Skeletal muscle satellite cell (primary cell): ENCODE data around the gene TTC28.
"Not testable (repeated sequence)": the region's sequence is repeated elsewhere in the genome, so short reads cannot be mapped to it uniquely, and the experiment has no call there.

Source experiments
- H3K27me3 ChIP-seq: 2 replicates; pipeline ENCODE4 v1.7.0; 2013; ENCODE audit warnings: low read length; ENCODE audit not compliant: control insufficient read depth, insufficient read depth
- H3K36me3 ChIP-seq: 2 replicates; pipeline ENCODE4 v1.7.0; 2013; ENCODE audit warnings: mild to moderate bottlenecking, control low read depth, low read length; ENCODE audit not compliant: insufficient read depth
- H3K4me1 ChIP-seq: 2 replicates; pipeline ENCODE4 v1.7.0; 2013; ENCODE audit warnings: low read length; ENCODE audit not compliant: control insufficient read depth, insufficient read depth
- H3K4me2 ChIP-seq: 2 replicates; pipeline ENCODE4 v1.7.0; 2013; ENCODE audit warnings: mild to moderate bottlenecking, low read length
- H3K4me3 ChIP-seq: 2 replicates; pipeline ENCODE4 v1.7.0; 2013; ENCODE audit warnings: low read length
- H3K9ac ChIP-seq: 2 replicates; pipeline ENCODE4 v1.7.0; 2013; ENCODE audit warnings: mild to moderate bottlenecking, low read depth, low read length, moderate library complexity
- H3K9me3 ChIP-seq: replicated peaks from 2 replicates; pipeline ENCODE4 v1.7.0; 2013; ENCODE audit warnings: mild to moderate bottlenecking, control low read depth, low read length

Gene TTC28

DNA sequence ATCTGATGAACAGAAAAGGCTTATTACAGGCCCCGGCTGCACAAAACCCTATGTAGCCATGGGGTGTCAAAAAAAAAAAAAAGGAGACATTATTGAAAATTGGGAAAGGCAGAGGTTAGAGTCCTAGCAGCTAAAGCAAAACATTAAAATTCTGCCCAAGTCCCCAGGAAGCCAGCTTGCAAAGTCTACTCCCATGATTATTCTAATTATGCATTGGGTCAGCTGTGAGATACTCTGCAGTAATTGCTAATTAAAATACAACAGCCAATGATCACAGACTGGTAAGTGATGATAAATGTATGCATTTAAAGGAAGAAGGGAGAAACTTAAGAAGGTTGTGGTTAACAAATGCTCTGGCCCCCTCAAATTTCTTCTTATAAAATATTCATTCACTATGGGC is 473.7 kb downstream of the TTC28 start:
- Histone ChIP-seq H3K4me3 (no peak overlapping the region), H3K9ac (no peak overlapping the region), H3K9me3 (no peaks in the 10 kb centered on the region), H3K4me2 (no peak overlapping the region), H3K36me3 (no peaks in the 10 kb centered on the region), H3K4me1 (peaks cover 20% of the 10 kb centered on the region), H3K27me3 (no peaks in the 10 kb centered on the region)

- peaks cover 20% of the 10 kb centered on the region for H3K4me1 ChIP-seq
- no peak overlapping the region for H3K4me3 ChIP-seq
- no peaks in the 10 kb centered on the region for H3K36me3 ChIP-seq
- no peaks in the 10 kb centered on the region for H3K9me3 ChIP-seq
- no peaks in the 10 kb centered on the region for H3K27me3 ChIP-seq
- no peak overlapping the region for H3K4me2 ChIP-seq
- H3K9ac ChIP-seq: no peak overlapping the region
Observed at GRCh38 chr22:28204382-28204781, 475.3 kb downstream of the TTC28 start.

DNA sequence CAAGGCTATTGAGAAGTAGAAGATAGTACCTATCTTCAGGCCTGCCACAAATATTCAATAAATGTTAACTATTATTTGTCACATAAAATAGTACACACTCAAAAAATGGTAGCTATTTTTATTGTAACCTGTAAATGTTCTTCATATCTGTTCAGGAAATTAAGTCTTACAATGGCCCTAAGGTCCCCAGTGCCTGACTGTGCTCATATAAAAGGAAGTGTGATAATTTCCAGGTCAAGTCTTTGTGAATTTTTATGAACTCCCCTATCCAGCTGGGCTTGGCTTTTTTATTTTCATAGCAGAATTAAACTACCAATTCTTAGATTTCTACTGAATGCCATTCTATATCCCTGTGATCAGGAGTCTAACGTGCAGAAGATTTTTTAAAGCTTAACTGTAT is 476.4 kb downstream of the TTC28 start:
- no peak overlapping the region for H3K4me3 ChIP-seq
- H3K36me3 ChIP-seq: no peaks in the 10 kb centered on the region
- H3K27me3 ChIP-seq: no peaks in the 10 kb centered on the region
- H3K9me3 ChIP-seq: no peaks in the 10 kb centered on the region
- H3K4me2 ChIP-seq: no peak overlapping the region
- H3K9ac ChIP-seq: no peak overlapping the region
- H3K4me1 ChIP-seq: peaks cover 18% of the 10 kb centered on the region

DNA sequence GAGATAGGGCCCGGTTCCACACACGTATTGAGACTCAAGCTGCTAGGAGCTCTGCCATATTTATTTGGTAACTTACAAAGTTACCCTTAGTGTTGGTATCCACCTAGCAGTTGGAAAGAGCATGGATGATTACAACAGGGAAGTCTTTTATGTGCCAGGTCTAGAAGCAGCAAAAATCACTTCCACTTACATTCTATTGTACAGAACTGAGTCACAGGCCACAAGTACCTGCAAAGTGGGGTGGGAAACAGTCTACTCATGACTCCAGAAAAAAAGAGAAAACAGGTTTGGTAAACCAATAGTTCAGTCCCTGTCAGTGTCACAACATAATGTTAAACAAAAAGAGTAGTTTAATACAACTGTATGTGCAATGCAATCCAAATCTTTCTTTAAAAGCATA is 480.9 kb downstream of the TTC28 start:
- Histone ChIP-seq H3K4me2 (no peak overlapping the region), H3K9ac (no peak overlapping the region), H3K36me3 (no peaks in the 10 kb centered on the region), H3K4me3 (no peak overlapping the region), H3K9me3 (no peaks in the 10 kb centered on the region), H3K4me1 (no peaks in the 10 kb centered on the region), H3K27me3 (no peaks in the 10 kb centered on the region)

DNA sequence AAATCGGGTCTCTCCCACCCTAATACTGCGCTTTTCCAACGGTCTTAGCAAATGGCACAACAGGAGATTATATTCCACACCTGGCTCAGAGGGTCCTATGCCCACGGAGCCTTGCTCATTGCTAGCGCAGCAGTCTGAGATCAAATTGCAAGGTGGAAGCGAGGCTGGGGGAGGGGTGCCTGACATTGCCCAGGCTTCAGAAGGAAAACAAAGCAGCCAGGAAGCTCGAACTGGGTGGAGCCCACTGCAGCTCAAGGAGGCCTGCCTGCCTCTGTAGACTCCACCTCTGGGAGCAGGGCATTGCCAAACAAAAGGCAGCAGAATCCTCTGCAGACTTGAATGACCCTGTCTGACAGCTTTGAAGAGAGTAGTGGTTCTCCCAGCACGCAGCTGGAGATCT is 488.1 kb downstream of the TTC28 start:
- H3K27me3 ChIP-seq, H3K4me2 ChIP-seq, H3K9ac ChIP-seq, H3K36me3 ChIP-seq, H3K4me3 ChIP-seq, H3K4me1 ChIP-seq, H3K9me3 ChIP-seq: not testable (repeated sequence)

DNA sequence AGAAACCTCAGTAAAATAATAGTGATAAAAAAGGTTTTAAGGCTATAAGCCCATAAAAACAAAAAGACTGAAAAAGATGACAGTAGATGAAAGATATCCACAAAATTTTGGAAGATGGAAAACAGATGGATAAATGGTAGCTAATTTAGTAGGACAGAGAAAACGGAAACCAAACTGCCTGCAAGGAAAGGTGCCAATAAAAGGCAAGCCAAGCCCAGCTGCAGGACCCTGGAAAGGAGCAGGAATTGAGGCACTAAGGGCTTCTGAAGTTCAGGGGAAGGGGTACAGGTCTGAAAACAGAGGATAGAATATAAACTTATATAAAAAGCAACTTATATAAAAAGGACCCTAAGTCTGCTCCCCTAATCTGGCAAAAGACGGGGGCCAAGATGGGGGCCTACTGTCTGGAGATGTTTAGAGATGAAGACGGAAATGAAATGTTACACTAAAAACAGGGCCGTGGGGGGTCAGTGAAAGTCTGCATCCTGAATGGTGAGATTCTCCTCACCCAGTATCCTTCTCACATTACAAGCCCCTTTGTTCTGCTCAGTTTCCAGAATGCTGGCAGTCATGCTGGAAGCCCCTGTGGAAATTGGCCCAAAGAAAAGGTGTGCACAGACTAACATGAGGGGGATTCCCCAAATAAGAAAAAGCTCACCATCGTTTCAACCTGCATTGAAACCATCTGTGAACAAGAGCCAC is 491.3 kb downstream of the TTC28 start:
- Histone ChIP-seq H3K9me3 (no peaks in the 10 kb centered on the region), H3K4me2 (no peak overlapping the region), H3K36me3 (no peaks in the 10 kb centered on the region), H3K27me3 (no peaks in the 10 kb centered on the region), H3K9ac (no peak overlapping the region), H3K4me3 (no peak overlapping the region), H3K4me1 (no peaks in the 10 kb centered on the region)

DNA sequence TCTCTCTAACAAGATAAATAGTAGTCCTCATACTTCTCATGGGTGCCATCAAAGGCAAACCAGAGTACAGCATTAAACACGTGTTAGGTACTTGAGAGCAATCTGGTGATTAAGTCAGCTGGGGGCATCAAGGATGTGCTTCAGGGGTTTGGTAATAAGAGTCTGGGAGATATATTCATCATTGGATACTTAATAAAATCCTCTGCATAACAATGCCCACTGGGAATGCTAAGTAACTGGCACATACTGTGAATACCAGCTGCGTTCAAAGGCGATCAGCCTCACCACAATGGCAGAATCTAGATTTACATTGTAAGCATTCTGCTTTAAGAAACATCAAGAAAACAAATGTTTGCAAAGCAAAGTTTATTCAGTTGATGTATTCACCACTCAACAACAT is 492.0 kb downstream of the TTC28 start:
- H3K4me2 ChIP-seq: no peak overlapping the region
- H3K27me3 ChIP-seq: no peaks in the 10 kb centered on the region
- no peaks in the 10 kb centered on the region for H3K36me3 ChIP-seq
- H3K4me3 ChIP-seq: no peak overlapping the region
- H3K9me3 ChIP-seq: no peaks in the 10 kb centered on the region
- H3K9ac ChIP-seq: no peak overlapping the region
- H3K4me1 ChIP-seq: no peaks in the 10 kb centered on the region

DNA sequence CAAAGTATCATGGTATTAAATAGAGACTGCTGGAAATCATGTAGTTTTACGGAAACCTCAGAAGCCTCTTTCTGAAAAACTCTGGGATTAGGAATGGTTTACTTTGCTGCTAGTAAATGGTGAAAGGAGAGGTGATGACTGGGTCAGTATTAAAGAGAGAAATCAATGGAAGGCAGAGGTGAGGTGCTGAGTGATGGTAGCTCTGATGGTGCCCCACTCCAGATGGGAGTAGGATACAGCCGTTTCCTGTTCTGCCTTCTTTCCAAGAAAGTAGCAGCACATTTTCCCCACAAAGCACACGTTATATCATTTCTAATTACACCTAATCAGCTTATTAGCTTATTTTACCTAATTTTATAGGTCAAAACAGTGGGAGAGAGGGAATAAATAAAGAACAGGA is 493.0 kb downstream of the TTC28 start:
- Histone ChIP-seq H3K4me2 (no peak overlapping the region), H3K9me3 (no peaks in the 10 kb centered on the region), H3K4me3 (no peak overlapping the region), H3K4me1 (peaks cover under 1% of the 10 kb centered on the region), H3K36me3 (no peaks in the 10 kb centered on the region), H3K9ac (no peak overlapping the region), H3K27me3 (no peaks in the 10 kb centered on the region)

- no peak overlapping the region for H3K4me2 ChIP-seq
- no peaks in the 10 kb centered on the region for H3K27me3 ChIP-seq
- H3K9me3 ChIP-seq: no peaks in the 10 kb centered on the region
- H3K36me3 ChIP-seq: no peaks in the 10 kb centered on the region
- no peak overlapping the region for H3K4me3 ChIP-seq
- peaks cover 4% of the 10 kb centered on the region for H3K4me1 ChIP-seq
- no peak overlapping the region for H3K9ac ChIP-seq
Observed at GRCh38 chr22:28185130-28185529, 494.5 kb downstream of the TTC28 start.

DNA sequence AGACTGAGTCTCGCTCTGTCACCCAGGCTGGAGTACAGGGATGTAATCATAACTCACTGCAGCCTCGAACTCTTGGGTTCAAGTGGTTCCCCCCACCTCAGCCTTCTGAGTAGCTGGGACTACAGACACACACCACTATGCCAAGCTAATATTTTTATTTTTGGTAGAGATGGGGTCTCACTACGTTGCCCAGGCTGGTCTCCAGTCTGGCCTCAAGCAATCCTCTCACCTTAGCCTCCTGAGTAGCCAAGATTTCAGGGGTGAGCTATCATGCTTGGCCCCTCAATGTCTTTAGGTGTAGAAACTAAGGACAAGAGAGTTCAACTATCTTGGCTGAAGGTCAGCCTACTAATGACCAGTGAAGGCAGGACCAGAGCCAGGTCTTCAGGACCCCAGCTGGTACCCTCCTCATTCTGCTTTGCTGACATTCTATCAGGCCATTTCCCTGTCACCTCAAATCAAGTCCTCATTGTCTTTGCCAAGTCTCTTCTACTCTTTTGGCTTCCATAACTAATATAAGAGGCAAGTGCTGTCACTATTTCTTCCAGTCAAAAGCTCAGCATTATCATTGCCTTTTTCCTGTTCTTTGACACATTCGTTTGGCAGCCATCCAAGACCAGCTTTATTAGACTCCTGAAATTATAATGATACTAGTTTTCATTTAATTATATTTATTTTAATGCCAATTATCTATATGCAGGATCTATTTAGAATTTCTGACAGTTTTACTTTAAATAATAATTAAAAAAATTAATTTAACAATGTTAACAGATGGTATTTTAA is 496.4 kb downstream of the TTC28 start:
- H3K4me1 ChIP-seq: peaks cover 4% of the 10 kb centered on the region
- H3K4me2 ChIP-seq: no peak overlapping the region
- H3K9ac ChIP-seq: no peak overlapping the region
- no peaks in the 10 kb centered on the region for H3K27me3 ChIP-seq
- H3K4me3 ChIP-seq: no peak overlapping the region
- H3K36me3 ChIP-seq: no peaks in the 10 kb centered on the region
- H3K9me3 ChIP-seq: no peaks in the 10 kb centered on the region

- Histone ChIP-seq H3K9ac (no peak overlapping the region), H3K4me3 (no peak overlapping the region), H3K27me3 (no peaks in the 10 kb centered on the region), H3K9me3 (no peaks in the 10 kb centered on the region), H3K4me2 (no peak overlapping the region), H3K36me3 (no peaks in the 10 kb centered on the region), H3K4me1 (peaks cover 4% of the 10 kb centered on the region)
Observed at GRCh38 chr22:28180804-28181731, 498.6 kb downstream of the TTC28 start.
